Measurements from ENCODE around the gene SEMA5A. TPM values are rescaled to one million over a fixed set of nuclear protein-coding genes. Genes with fewer than 3 reads are reported as not detected.

The SEMA5A gene
- total and polyA plus RNA-seq, 5 experiments from 2014 or later, result not detected

DNA sequence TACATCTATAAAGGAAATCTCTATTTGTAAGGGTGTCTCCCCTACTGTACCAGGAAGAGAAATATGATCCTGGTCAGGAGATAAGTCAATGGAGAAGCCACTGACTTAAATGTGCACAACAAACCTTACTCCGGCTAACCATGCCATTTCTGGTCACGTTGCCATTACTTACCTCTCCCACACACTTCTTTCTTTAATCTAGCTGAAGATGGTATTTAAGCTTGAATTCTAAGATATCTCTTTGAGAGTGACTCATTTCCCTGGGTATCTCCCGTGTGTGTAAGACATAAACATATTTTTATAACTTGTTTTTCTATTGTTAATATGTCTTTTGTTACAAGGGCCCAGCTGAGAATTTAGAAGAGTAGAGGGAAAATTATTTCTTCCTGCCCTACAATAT is 296.6 kb downstream of the SEMA5A start:
- DNase-seq (no peak), ATAC-seq (no peak)
- peaks cover 0 to 5% (median 0%) of the 10 kb centered on the region in 5 donors for H3K27me3 Mint-ChIP-seq
- no peak overlapping the region for H3K4me3 Mint-ChIP-seq
- no peak overlapping the region for H3K27ac Mint-ChIP-seq
- POLR2A ChIA-PET, result no interaction called here
- peaks cover 0 to 20% (median 2%) of the 10 kb centered on the region in 9 donors for H3K9me3 Mint-ChIP-seq
- H3K36me3 Mint-ChIP-seq, result no peaks in the 10 kb centered on the region
- no peaks in the 10 kb centered on the region for H3K4me1 Mint-ChIP-seq

GRCh38 chr5:9245071-9245470 is 300.8 kb downstream of the SEMA5A start:
- POLR2A ChIA-PET, result no interaction called here
- ATAC-seq (no peak), DNase-seq (no peak)
- Mint-ChIP-seq H3K4me3 (no peak overlapping the region), H3K36me3 (no peaks in the 10 kb centered on the region), H3K4me1 (no peaks in the 10 kb centered on the region), H3K9me3 (peaks cover 0 to 9% (median 3%) of the 10 kb centered on the region in 9 donors), H3K27me3 (peaks cover 0 to 5% (median 0%) of the 10 kb centered on the region in 5 donors), H3K27ac (no peak overlapping the region)

GRCh38 chr5:9244417-9244816 is 301.5 kb downstream of the SEMA5A start:
- Mint-ChIP-seq H3K4me1 (no peaks in the 10 kb centered on the region), H3K4me3 (no peak overlapping the region), H3K36me3 (no peaks in the 10 kb centered on the region), H3K27ac (no peak overlapping the region), H3K9me3 (peaks cover 0 to 9% (median 2%) of the 10 kb centered on the region in 9 donors), H3K27me3 (peaks cover 0 to 5% (median 0%) of the 10 kb centered on the region in 5 donors)
- POLR2A ChIA-PET, result no interaction called here
- DNase-seq (no peak), ATAC-seq (no peak)

GRCh38 chr5:9241479-9242305 is 304.2 kb downstream of the SEMA5A start:
- no peaks in the 10 kb centered on the region for H3K36me3 Mint-ChIP-seq
- H3K27ac Mint-ChIP-seq, result no peak overlapping the region
- H3K4me1 Mint-ChIP-seq, result no peaks in the 10 kb centered on the region
- ATAC-seq, result no peak
- DNase-seq, result no peak
- H3K4me3 Mint-ChIP-seq, result no peak overlapping the region
- H3K27me3 Mint-ChIP-seq, result peaks cover 0 to 5% (median 0%) of the 10 kb centered on the region in 5 donors
- H3K9me3 Mint-ChIP-seq, result peaks cover 0 to 9% (median 0%) of the 10 kb centered on the region in 9 donors
- POLR2A ChIA-PET, result no interaction called here

GRCh38 chr5:9240431-9240830 is 305.4 kb downstream of the SEMA5A start:
- ATAC-seq, result no peak
- Mint-ChIP-seq H3K27ac (no peak overlapping the region), H3K36me3 (no peaks in the 10 kb centered on the region), H3K27me3 (peaks cover 0 to 5% (median 0%) of the 10 kb centered on the region in 5 donors), H3K4me3 (no peak overlapping the region), H3K9me3 (peaks cover 0 to 9% (median 0%) of the 10 kb centered on the region in 9 donors), H3K4me1 (no peaks in the 10 kb centered on the region)
- POLR2A ChIA-PET, result no interaction called here
- no peak for DNase-seq

DNA sequence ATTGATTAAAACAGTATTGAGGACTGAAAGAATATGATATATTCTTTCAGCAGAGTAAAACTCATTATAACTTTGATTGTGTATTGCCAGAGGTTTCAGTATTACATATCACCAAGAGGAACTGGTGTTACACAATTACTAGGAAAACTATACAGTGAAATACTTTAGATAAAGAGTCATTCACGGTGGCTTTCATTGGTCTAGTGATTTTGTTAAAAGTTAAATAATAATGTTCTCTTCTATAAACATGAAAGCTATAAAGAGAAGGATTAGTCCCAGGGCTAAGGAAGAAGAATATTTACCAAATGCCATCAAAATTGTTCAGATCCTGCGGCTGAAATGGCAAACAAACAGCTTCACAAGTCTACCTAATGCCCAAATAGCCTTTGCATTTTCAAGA is 306.2 kb downstream of the SEMA5A start:
- ATAC-seq, result no peak
- POLR2A ChIA-PET, result no interaction called here
- no peak for DNase-seq
- Mint-ChIP-seq H3K4me1 (no peaks in the 10 kb centered on the region), H3K27ac (no peak overlapping the region), H3K36me3 (no peaks in the 10 kb centered on the region), H3K4me3 (no peak overlapping the region), H3K27me3 (peaks cover 0 to 2% (median 0%) of the 10 kb centered on the region in 5 donors), H3K9me3 (peaks cover 0 to 9% (median 0%) of the 10 kb centered on the region in 9 donors)

DNA sequence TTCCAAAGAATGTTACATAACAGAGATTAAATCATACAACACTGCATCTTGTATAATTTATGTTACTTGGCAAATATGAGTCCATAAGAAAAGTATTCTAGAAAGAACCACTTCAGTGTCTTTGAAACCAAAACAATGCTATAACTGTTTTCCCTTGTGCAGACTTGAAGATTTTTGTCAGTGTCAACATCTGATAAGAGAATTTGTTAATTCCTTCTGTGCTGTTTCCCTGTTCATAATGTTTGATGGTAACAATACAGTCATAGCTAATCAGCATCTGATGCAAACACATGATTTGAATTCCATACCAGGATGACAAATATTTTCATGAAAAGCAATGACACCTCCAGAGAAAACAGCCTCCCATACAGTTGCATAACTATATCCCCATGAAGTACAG is 306.8 kb downstream of the SEMA5A start:
- Mint-ChIP-seq H3K27me3 (no peaks in the 10 kb centered on the region), H3K4me1 (no peaks in the 10 kb centered on the region), H3K9me3 (peaks cover 0 to 9% (median 0%) of the 10 kb centered on the region in 9 donors), H3K36me3 (no peaks in the 10 kb centered on the region), H3K27ac (no peak overlapping the region), H3K4me3 (no peak overlapping the region)
- POLR2A ChIA-PET, result no interaction called here
- no peak for DNase-seq
- ATAC-seq, result no peak

GRCh38 chr5:9233712-9234111 is 312.2 kb downstream of the SEMA5A start:
- Mint-ChIP-seq H3K9me3 (peaks cover 0 to 20% (median 4%) of the 10 kb centered on the region in 9 donors), H3K4me1 (no peaks in the 10 kb centered on the region), H3K27ac (no peak overlapping the region), H3K36me3 (no peaks in the 10 kb centered on the region), H3K27me3 (peaks cover 0 to 3% (median 0%) of the 10 kb centered on the region in 5 donors), H3K4me3 (no peak overlapping the region)
- ATAC-seq (no peak), DNase-seq (no peak)
- POLR2A ChIA-PET, result no interaction called here

DNA sequence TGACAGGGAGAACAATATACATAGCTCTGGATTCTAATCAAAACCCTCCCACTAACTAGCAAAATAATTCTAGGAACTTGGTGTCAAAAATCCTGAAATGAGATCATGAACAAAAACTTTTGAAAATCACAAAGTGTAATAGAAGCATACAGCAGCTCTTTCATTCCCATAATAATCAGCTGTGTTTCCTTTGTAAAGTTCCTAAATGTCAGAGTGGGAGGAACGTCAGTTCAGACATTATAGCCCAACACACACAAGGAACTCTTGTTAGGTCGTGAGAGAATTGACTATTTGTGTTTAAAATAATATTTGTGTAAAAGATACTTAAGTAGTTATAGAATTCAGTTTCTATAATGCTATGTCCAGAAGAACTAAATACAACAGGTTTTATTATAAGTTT is 312.8 kb downstream of the SEMA5A start:
- Mint-ChIP-seq H3K4me1 (no peaks in the 10 kb centered on the region), H3K4me3 (no peak overlapping the region), H3K36me3 (no peaks in the 10 kb centered on the region), H3K9me3 (peaks cover 2 to 27% (median 5%) of the 10 kb centered on the region in 9 donors), H3K27ac (no peak overlapping the region), H3K27me3 (peaks cover 0 to 3% (median 0%) of the 10 kb centered on the region in 5 donors)
- DNase-seq (no peak), ATAC-seq (no peak)
- POLR2A ChIA-PET, result no interaction called here

DNA sequence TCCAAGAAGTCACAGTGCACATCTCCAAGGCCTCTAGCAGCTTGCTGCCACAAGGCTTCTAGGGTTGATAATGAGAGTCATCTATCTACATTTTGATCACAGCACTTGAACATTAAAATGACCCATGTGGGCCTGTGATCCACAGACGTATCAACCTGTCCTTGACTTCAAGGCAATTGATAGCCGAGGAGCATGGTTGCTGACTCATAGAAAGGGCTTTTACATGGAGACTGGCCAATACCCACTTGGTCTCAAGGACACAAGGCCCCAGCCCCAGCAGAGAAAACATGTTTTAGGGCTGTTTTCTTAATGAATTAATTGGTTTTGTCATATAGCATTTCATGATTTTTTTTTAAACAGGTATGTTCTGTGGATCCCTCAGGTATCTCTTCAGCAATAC is 314.0 kb downstream of the SEMA5A start:
- Mint-ChIP-seq H3K27me3 (peaks cover 0 to 3% (median 0%) of the 10 kb centered on the region in 5 donors), H3K4me1 (no peaks in the 10 kb centered on the region), H3K4me3 (no peak overlapping the region), H3K9me3 (peaks cover 2 to 32% (median 4%) of the 10 kb centered on the region in 9 donors), H3K36me3 (no peaks in the 10 kb centered on the region), H3K27ac (no peak overlapping the region)
- ATAC-seq (no peak), DNase-seq (no peak)
- POLR2A ChIA-PET, result no interaction called here

DNA sequence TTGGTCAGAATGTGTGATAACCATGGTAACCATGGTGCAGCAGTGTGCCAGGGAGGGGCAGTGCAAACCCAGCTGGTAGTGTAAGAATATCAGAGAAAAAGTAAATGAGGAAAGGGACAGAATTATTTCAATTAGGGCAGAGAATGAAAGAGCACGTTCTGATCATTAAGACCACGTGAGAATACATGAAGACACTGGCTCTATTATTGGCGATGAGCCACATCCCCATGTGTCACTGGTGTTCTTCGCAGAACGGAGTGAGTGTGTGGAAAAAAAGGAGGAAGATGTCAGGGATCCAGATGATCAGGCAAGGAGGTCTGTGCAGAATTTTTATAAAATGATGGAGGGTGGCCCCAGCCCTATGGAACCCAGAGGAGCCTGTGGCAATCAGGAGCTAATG is 315.5 kb downstream of the SEMA5A start:
- no peaks in the 10 kb centered on the region for H3K4me1 Mint-ChIP-seq
- POLR2A ChIA-PET, result no interaction called here
- H3K4me3 Mint-ChIP-seq, result no peak overlapping the region
- H3K27me3 Mint-ChIP-seq, result peaks cover 0 to 3% (median 0%) of the 10 kb centered on the region in 5 donors
- no peak for DNase-seq
- no peaks in the 10 kb centered on the region for H3K36me3 Mint-ChIP-seq
- no peak overlapping the region for H3K27ac Mint-ChIP-seq
- ATAC-seq, result no peak
- peaks cover 2 to 32% (median 4%) of the 10 kb centered on the region in 9 donors for H3K9me3 Mint-ChIP-seq

- Mint-ChIP-seq H3K36me3 (no peaks in the 10 kb centered on the region), H3K27me3 (peaks cover 0 to 5% (median 0%) of the 10 kb centered on the region in 5 donors), H3K4me3 (no peak overlapping the region), H3K27ac (no peak overlapping the region), H3K4me1 (peaks cover 0 to 2% (median 0%) of the 10 kb centered on the region in 4 donors), H3K9me3 (peaks cover 1 to 32% (median 5%) of the 10 kb centered on the region in 9 donors)
- POLR2A ChIA-PET, result no interaction called here
- no peak for ATAC-seq
- DNase-seq, result no peak
These were observed 319.8 kb downstream of the SEMA5A start for GRCh38 chr5:9226016-9226536.

- POLR2A ChIA-PET, result no interaction called here
- no peak overlapping the region for H3K4me3 Mint-ChIP-seq
- H3K27me3 Mint-ChIP-seq, result peaks cover 0 to 9% (median 0%) of the 10 kb centered on the region in 5 donors
- peaks cover 0 to 2% (median 0%) of the 10 kb centered on the region in 4 donors for H3K4me1 Mint-ChIP-seq
- DNase-seq (no peak), ATAC-seq (no peak)
- peaks cover 0 to 13% (median 0%) of the 10 kb centered on the region in 9 donors for H3K9me3 Mint-ChIP-seq
- no peak overlapping the region for H3K27ac Mint-ChIP-seq
- H3K36me3 Mint-ChIP-seq, result no peaks in the 10 kb centered on the region
These were observed 323.6 kb downstream of the SEMA5A start for GRCh38 chr5:9222054-9222976.
